ENCODE measurements around the gene PHF2. TPM values are rescaled to one million over a fixed set of nuclear protein-coding genes. Genes with fewer than 3 reads are reported as not detected.
A peak's percentile ranks its signal among the peaks of the same experiment; 100 is the strongest.

PHF2 gene
- total RNA-seq, 1 donor from 2014 or later = 13.9 TPM

DNA sequence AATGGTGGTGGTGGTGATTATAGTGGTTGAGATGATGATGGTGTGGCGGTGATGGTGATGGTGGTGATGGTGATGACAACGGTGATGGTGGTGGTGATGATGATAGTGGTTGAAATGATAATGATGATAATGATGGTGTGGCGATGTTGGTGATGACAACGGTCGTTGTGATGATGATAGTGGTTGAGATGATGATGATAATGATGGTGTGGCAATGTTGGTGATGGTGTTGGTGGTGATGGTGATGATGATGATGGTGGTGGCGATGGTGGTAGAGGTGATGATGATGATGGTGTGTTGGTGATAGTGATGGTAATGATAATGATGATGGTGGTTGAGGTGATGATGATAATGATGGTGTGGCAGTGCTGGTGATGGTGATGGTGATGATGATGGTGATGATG is 48.0 kb downstream of the PHF2 start:
- no peak for DNase-seq (ENCODE audit: low read depth in 2 of 2)

DNA sequence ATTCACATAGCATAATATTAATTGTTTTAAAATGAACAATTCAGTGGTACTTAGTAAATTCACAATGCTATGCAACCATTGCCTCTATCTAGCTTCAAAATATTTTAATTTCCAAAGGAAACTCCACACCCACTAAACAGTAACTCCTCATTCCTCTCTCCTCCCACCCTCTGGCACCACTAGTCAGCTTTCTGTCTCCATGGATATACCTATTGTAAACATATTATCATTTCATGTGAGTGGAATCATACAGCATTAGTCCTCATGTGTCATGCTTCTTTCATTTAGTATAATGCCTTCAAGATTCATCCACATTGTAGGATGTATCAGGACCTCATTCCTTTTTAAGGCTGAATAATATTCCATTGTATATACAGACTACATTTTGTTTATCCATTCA is 48.6 kb downstream of the PHF2 start:
- DNase-seq (ENCODE audit: low read depth in 2 of 2) = no peak

DNA sequence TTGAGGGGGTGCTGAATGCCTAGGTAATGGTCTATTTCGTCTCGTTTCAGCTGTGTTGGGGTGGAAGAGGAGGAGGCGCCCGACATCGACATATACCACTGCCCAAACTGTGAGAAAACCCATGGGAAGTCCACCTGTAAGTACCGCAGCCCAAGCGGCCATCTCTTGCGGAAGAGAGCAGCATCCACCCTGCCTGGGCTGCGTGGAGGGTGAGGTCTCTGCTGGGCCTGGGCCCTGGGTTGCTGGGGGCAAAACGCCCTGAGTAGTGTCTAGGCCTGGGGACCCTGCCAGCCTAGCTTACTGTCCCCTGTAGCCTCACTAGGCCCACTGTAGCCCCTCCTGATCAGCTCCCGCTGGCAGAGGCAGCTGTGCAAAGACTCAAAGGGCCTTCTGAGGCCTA is 53.5 kb downstream of the PHF2 start:
- DNase-seq (ENCODE audit: low read depth in 2 of 2) = no peak

DNA sequence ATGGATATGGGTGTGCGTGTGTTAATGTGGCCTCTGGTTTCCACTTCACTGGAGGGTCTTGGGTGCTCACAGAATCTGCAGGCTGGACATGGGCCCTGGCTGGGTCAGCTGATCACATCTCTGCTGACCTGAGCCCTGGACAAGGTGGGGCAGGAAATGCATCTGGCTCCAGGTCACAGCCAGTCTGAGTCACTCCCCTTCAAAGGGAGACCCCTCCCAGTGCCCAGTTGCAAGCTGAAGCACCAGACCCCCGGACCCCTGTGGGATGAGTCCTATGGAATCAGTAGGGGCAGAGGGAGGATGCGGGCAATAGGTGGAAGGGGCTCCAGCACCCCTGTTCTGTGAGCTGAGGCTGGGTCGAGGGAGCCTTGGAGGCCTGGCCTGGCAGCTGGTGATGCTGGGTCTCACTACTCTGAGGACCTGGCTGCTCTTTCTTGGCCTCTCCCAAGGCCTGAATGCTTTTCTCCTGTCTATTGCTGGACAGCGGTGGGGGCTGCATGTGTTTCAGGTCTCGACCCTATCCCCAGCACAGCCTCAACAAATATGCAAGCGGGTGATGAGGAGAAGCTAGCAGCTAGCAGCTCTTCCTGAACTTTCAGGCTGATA is 54.5 kb downstream of the PHF2 start:
- no peak for DNase-seq (ENCODE audit: low read depth in 2 of 2)

DNA sequence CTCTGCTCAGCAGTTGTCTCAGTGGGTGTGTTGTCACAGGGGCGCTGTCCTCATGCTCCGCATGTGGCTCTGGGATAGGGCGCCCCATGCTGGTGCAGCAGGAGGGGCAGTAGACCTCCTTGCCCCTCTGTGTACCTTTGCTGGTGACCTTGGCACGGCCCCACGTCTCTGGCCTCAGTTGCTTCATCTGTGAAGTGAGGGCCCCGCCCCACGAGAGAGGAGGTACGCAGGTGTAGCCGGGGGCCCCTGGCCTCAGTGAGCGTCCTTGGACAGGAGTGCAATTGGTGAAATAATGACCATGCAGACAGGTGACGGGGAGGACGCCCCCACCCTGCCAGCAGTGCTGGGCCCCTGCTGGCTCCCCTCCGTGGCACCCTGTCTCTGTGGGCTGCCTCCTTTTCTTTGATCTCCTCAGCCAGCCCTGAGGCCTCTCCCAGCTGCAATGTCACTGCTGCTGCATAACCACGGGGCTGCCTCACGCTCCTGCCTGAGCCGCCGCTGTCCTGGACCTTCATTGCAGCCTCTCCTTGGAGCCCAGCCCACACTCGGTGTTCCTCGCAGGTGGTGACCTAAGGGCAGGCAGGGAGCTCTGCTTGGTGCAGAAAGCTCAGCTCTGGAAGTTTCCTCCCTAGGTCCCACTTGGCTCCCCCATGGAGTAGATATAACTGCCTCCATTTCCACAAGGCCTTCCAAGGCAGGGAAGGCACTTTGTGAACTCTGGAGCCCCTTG is 57.3 kb downstream of the PHF2 start:
- no peak for DNase-seq (ENCODE audit: low read depth in 2 of 2)

DNA sequence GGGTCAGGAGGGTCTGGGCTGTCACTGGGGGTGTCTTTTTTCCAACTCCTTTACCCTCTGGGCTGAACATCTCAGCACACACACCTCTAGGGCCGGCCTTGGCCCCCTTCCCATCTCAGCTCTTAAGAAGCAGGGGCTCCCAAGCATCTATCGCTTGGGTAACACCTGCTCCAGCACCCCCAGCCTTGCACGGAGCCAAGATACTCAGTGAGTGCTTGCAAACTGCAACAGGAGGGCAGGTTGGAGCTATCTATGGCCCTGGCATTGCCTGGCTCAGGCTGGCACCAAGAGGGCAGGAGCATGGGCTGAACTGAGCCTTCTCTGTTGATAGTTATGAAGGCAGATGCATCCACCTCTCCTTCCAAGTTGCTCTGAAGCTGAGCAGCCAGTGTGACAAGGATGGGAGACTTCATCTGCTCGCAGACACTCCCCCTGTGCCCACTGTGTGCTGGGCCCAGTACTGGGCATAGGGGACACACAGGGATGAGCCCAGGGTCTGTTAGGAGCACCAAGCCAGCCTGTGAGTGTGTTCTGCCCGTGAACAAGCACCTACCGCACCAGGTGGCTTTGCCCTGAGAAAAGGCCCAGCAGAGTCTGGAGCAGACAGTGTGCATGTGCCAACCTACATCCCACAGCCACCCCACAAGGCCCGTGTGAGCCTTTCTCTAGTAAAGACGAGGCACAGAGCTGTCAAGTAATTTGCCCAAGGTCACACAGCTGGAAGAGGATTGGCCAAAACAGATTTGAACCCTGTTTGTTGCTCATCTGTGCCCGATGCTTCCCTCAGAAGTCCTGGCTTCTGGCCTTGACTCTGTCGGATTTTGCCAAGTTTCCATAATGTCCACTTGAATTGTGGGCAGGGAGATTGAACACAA is 58.2 kb downstream of the PHF2 start:
- DNase-seq (ENCODE audit: low read depth in 2 of 2) = no peak

DNA sequence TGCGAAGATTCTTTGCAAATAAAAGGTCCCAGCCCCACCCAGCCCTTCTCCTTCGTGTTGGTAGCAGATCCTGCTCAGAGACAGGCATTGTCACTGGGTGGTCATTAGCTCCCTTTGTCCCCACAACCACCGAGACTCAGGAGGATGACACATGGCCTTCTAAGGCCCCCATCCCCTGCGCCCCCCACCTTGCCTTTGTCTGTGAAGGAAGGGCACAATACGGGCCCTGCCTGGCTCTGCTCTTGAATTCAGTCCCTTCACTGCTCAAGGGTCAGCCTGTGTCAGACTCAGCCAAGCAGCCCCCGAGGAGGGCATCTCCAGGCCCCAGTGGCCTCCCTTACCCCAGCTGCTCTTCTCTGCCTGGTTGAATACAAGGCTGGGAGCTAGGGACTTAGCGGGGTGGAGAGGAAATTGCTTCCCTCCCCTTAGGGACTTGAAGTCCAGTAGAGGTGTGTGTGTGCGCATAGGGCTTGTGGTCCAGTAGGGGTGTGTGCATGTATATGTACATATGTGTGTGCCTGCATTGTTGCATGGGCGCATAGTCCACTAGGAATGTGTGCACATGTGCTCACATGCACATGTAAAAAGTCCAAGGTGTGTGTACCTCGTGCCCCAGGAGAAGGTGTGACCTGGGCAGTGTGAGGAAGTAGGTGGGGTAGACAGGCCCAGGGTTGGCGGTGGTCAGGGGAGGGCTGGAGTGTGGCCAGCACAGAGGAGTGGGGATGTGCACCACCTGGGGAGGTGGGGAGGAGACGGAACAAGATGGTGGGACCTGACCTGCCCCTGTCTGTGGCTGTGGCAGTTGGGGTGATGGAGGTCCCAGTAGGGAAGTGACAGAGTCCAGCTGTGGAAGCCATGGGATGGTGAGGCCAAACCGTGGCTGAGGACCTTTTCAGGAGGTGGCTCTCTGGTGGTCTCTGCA is 59.1 kb downstream of the PHF2 start:
- no peak for DNase-seq (ENCODE audit: low read depth in 2 of 2)

DNA sequence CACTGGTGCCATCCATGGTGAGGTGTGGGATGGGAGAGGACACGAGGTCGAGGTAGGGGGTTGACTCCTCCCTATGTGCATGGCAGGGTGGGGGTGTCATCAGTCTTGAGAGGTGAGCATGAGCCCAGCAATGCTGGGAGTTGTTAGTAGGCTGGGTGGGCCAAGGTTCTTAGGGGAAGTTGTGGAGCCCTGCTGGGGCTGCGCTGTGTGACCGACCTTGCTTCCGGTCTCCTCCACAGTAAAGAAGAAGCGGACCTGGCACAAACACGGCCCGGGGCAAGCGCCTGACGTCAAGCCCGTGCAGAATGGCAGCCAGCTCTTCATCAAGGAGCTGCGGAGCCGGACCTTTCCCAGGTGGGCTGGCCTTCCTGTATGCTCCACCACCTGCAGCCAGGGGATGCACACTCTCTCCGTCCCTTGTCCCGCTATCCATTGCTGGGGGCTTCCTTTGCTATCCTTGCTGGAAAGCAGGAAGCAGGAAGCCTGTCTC is 59.8 kb downstream of the PHF2 start:
- no peak for DNase-seq (ENCODE audit: low read depth in 2 of 2)

DNA sequence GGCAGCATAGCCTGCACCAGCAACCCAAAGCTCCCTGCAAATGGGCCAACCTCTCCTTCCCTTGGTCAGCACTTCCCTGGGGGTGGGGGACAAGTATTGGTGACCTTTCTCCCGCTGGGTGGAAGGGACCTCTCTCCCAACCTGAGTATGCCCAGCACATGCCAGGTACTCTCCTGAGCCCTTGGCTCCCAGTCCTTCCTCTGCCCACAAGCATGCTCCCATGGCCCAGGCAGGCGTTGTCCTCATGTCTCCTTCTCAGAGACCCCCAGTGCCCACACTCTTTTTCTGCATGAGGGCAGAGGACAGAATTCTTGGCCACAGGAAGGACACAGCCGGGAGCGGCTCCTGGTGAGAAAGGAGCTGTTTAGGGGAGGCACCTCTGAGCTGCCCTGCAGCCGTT is 60.3 kb downstream of the PHF2 start:
- no peak for DNase-seq (ENCODE audit: low read depth in 2 of 2)

DNA sequence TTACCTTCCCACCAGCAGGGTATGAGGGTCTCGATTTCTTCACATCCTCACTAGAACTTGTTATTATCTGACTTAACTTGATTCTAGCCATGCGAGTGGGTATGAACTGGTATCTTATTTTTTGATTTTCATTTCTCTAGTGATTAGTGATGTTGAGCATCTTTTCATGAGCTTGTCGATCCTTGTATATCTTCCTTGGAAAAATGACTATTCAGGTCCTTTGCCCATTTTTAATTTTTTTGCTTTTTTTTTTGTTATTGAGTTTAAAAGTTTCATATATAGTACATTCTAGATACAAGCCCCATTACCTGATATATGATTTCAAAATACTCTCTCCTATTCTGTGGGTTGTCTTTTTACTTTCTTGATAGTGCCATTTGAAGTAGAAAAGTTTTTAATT is 61.5 kb downstream of the PHF2 start:
- DNase-seq (ENCODE audit: low read depth in 2 of 2) = no peak

DNA sequence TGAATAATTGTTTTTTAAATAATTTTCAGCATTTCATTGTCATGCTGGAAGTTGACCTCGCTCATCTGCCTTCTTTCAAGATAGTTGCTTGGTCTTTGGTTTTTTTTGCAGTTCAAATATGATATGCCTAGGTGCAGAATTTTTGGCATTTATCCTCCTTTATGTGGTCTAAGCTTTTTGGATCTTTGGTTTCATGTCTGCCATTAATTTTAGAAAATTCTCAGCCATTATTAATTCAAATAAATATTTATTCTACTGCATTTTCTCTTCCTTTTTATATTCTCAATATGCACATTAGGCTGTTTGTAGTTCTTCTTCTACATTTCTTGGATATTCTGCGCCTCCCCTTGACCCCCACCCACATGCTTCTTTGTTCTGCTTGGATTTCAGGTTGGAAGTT is 63.6 kb downstream of the PHF2 start:
- DNase-seq (ENCODE audit: low read depth in 2 of 2) = no peak

DNA sequence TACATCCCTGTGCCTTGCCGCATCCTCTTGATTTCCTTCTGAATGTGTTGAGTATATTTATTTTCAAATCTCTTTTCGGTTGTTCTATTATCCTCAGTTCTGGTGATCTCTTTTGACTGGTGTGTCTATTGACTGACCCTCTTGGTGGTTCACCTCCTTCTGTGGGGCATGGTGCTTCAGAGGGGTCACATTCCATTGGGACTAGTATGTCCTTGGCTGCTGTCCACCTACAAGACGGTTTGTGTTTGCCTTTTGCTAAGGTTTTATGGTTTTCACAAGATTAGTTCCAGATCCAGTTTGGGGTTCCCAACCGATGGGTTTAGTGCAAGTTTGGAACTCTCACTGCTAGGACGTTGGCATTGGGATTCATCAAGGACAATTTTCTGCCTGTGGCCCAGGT is 66.6 kb downstream of the PHF2 start:
- DNase-seq (ENCODE audit: low read depth in 2 of 2) = peak in 1 of 2 donors; percentile 27

DNA sequence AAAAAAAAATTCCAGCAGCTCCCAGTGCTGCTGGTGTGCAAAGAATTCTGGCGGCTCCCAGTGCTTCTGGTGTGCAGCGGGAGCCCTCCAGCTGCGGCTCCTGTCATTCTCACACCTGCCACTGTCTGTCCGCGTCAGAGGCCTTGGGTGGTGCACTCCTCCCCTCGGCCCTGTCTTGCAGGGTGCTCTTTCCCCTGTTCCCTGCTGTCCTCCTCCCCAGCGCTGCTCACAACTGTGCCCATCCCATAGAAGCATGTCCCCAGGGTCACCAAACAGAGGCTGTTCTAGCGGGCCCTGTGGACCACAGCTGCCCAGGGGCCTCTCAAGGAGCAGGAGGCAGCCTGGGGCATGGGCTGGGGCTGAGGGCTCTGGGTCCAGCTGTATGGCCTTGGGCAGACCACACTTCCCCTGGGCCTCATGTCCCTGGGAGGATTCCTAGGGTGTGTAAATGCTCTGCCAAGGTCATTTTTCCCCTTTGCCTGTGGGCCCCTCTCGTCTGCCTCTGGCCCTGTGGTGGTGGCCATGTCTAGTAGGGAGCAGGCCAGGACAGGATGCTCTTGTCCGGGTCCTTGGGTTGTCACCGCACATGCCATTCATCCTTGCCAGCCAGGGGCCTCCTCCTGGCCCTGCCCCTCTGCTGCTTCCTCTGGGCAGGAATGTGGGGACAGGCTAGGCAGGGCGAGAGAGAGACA is 68.2 kb downstream of the PHF2 start:
- no peak for DNase-seq (ENCODE audit: low read depth in 2 of 2)

DNA sequence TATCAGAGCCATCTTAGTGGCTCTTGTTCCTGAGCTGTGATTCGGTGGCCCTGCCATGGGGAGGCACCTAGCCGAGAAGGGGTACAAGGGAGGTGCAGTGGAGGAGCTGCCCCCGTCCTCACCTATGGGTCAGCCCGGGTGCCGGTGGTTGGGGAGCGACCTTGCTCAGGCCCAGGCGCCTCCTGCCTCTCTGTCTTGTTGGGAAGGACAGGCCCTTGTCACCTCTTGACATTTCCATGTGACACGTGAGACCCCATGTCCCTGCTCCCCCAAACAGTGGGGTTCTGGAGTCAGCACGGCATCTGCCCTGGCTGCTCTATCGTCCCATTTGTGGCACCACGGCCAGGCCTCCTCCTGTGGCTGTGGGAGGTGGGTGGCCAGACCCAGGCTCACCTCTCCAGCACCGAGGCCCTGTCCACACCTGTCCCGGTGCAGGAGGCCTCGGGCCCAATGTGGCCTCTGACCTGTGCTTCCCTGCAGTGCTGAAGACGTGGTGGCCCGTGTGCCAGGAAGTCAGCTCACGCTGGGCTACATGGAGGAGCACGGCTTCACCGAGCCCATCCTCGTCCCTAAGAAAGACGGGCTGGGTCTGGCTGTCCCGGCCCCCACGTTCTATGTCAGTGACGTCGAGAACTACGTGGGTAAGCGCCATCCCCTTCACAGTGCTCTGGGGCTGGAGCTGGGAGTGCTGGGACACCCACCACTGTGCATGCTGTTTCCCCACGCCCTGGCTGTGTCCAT is 68.9 kb downstream of the PHF2 start:
- no peak for DNase-seq (ENCODE audit: low read depth in 2 of 2)

DNA sequence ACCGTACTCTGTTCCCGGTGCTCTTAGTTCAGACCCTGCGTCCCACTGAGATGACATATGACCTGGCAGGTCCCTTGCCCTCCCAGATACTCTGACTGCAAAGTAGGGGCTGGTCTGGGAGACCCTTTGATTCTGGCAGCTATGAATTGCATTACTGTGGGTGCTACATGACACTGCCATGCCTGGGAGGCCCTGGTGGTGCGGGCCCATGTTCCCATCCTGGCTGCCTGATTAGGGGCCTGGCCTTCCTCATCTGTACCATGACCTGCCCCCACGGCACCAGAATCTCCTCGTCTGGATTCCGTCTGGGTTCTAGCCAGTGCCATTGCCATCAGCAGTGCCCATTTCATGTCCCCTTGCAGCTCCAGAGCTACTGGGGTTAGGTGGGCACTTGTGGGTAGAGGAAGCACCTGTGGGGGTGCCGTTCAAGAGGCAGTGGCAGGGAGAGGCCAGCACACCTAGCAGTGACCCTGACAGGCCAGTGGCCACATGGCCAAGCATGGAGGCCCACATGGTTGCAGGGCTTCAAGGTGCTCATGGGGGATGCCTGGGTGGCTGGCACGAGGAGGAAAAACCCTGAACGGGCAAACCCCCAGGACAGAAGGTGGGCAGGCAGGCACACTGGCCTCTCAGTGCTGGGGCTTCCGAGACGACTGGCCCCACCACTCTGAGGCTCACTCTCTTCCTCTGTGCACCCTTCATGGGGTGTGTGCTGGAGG is 69.7 kb downstream of the PHF2 start:
- DNase-seq (ENCODE audit: low read depth in 2 of 2) = no peak

DNA sequence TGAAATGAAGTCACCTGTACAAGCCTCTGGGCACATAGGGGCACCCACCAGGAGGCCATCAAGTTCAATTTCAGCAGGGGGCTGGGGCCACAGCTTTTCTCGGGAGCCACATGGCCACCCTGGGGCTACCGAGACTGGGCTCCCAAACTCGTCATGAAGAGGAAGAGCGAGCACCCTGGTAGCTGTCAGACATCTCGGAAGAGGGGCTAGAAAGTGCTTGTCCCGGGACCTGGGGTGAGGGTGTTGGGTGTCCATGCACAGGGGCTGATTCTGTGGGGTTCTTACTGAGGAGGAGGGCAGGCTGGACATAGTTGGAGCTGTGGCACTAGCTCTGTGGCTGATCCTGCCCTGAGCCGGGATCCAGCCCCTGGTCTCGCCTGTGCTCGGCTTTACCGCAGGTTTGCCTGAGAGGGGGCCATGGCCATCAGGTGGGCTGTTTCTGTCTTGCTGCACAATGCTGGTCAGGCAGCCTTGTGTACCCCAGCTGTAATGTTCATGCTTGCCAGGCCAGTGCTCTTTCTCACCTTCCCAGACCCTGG is 70.3 kb downstream of the PHF2 start:
- DNase-seq (ENCODE audit: low read depth in 2 of 2) = no peak

DNA sequence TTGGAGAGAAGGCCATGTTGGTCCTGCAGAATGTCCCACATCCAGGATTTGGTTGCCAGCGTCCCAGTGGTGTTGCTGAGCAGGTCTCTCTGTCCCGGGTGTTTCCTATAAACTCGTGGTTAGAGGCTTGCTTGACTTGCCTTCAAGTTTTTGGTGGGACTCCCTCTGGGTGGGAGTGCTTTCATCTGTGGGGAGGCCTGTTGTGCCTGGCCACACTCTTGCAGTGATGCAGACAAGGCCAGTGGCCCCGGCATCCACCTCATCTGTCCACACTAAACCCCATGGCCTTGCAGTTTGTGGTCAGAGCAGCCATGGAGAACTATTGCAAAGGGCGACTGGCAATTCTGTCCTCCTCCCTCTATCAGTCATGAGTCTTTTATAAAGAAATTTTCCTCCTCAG is 71.8 kb downstream of the PHF2 start:
- DNase-seq (ENCODE audit: low read depth in 2 of 2) = no peak

DNA sequence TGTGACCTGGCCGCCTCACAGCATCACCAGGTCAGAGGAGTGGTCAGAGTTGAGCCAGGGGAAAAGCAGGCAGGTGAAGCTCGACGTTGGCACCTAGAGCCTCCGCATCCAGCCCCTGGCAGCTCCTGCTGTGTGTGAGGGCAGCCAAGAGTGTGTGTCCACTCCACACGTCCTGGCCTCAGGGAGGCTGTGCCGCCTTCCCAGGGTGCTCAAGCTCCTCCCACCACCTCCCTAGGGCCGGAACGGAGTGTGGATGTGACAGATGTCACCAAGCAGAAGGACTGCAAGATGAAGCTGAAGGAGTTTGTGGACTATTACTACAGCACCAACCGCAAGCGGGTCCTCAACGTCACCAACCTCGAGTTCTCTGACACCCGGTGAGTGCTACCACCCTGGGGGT is 72.5 kb downstream of the PHF2 start:
- DNase-seq (ENCODE audit: low read depth in 2 of 2) = no peak

DNA sequence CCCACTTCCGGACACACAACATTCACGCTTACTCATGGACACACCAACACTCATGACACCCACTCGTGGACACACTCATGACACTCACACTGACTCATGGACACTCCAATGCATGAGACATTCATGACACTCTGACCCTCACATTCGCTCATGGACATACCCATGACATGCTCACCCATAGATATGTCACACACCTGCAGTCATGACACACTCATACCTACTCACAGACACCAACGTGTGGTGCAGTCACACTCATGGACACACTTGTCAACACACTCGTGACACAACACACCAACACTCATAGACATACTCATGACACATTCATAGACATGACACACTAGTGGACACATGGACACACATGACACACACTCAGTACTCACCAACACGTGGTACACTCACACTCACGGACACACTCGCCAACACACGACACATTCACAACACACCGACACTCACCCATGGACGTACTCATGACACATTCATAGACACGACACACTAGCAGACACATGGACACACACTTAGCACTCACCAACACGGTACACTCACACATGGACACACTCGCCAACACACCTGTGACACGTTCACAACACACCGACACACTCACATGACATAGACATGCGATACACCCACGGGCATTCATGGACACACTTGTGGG is 73.4 kb downstream of the PHF2 start:
- no peak for DNase-seq (ENCODE audit: low read depth in 2 of 2)

Data from lung microvascular endothelial cell (primary cell).